ENCODE data around the gene PAOX.

PAOX gene

GRCh38 chr10:133336118-133336576 lies 42.9 kb upstream of the PAOX start:
- H3K4me3 ChIP-seq (ENCODE audit: control insufficient read depth, low read depth, low read length) = no peak overlapping the region
- no peak for DNase-seq (ENCODE audit: low read depth)

GRCh38 chr10:133336577-133337369 lies 42.3 kb upstream of the PAOX start, which contains the start of gene CALY:
CALY (minus strand) TSS chr10:133336896; CDS start chr10:133328989, 7,907 bp downstream.
- DNase-seq (ENCODE audit: low read depth) = no peak

More at GRCh38 chr10:133336118-133336576, 42.9 kb upstream of the PAOX start:
- no peak for TF ChIP-seq CTCF (conservative IDR thresholded peaks at IDR 0.05; ENCODE audit: control insufficient read depth, insufficient read depth, low read depth, low read length)

GRCh38 chr10:133337370-133337725 lies 41.7 kb upstream of the PAOX start:
- no peak for DNase-seq (ENCODE audit: low read depth)
- no peak overlapping the region for H3K4me3 ChIP-seq (ENCODE audit: control insufficient read depth, low read depth, low read length)
- no peak for TF ChIP-seq CTCF (conservative IDR thresholded peaks at IDR 0.05; ENCODE audit: control insufficient read depth, insufficient read depth, low read depth, low read length)

More at GRCh38 chr10:133336577-133337369, 42.3 kb upstream of the PAOX start, which contains the start of gene CALY:
- H3K4me3 ChIP-seq (ENCODE audit: control insufficient read depth, low read depth, low read length) = no peak within 1 kb of the TSS
- no peak for TF ChIP-seq CTCF (conservative IDR thresholded peaks at IDR 0.05; ENCODE audit: control insufficient read depth, insufficient read depth, low read depth, low read length)

DNA sequence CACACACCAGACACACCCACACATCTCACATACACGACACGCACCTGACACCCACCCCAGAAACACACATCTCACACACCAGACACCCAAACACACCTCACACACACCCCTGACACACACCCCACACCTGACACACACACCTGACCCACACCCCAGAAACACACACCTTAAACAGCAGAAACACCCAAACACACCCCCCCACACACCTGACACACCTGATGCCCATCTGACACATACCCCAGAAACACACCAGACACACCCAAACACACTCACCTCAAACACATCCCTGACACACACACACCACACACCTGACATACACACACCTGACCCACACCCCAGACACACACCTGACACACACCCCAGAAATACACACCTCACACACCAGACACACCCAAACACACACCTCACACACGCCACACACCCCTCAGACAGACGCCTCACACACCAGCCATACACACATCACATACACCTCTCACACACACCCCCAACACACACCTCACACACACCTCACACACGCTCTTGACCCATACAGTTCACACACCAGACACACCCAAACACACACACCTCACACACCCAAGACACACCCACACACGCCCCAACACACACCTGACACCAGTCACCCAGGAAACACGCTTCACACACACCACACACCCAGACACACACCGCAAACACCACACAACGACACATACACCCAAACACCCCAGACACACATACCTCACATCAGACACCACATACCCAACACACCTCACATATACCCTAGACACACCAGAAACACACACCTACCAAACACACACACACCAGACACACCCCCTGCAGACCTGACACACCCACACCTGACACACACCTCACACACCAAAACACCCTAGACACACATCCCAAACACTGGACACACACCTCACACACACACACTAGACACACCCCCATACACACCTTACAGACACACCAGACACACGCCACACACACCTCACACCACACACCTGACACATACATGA lies 40.7 kb upstream of the PAOX start:
- DNase-seq (ENCODE audit: low read depth) = no peak
- no peak for TF ChIP-seq CTCF (conservative IDR thresholded peaks at IDR 0.05; ENCODE audit: control insufficient read depth, insufficient read depth, low read depth, low read length)
- H3K4me3 ChIP-seq (ENCODE audit: control insufficient read depth, low read depth, low read length) = no peak overlapping the region

- H3K4me3 ChIP-seq (ENCODE audit: control insufficient read depth, low read depth, low read length) = no peak overlapping the region
- no peak for TF ChIP-seq CTCF (conservative IDR thresholded peaks at IDR 0.05; ENCODE audit: control insufficient read depth, insufficient read depth, low read depth, low read length)
- DNase-seq (ENCODE audit: low read depth) = no peak
Observed at GRCh38 chr10:133339708-133340380, 39.2 kb upstream of the PAOX start.

GRCh38 chr10:133341983-133342382 lies 37.1 kb upstream of the PAOX start:
- H3K4me3 ChIP-seq (ENCODE audit: control insufficient read depth, low read depth, low read length) = no peak overlapping the region
- DNase-seq (ENCODE audit: low read depth) = no peak
- no peak for TF ChIP-seq CTCF (conservative IDR thresholded peaks at IDR 0.05; ENCODE audit: control insufficient read depth, insufficient read depth, low read depth, low read length)

Data from fibroblast of mammary gland (primary cell).